Neuronal stem cell (in vitro differentiated cells): Measurements from ENCODE around the gene IQCH.

ENCODE experiments used
- DNase-seq: peaks from one replicate; pipeline ENCODE4 v3.0.0-alpha.2; 2013; ENCODE audit warnings: low spot score
- H2AFZ ChIP-seq: one replicate; pipeline ENCODE4 v1.6.1; 2013; ENCODE audit warnings: mild to moderate bottlenecking, low read length, inconsistent platforms
- H2AK5ac ChIP-seq: 2 replicates; pipeline ENCODE4 v1.6.1; 2013; ENCODE audit warnings: low read depth, mild to moderate bottlenecking, inconsistent platforms, low read length, moderate library complexity, mixed read lengths
- H2BK120ac ChIP-seq: 2 replicates; pipeline ENCODE4 v1.6.1; 2013; ENCODE audit warnings: low read depth, mild to moderate bottlenecking, inconsistent platforms, low read length, moderate library complexity, mixed read lengths
- H2BK12ac ChIP-seq: one replicate; pipeline ENCODE4 v1.6.1; 2013; ENCODE audit warnings: low read length, inconsistent platforms
- H2BK15ac ChIP-seq: 2 replicates; pipeline ENCODE4 v1.6.1; 2013; ENCODE audit warnings: mild to moderate bottlenecking, low read length, inconsistent platforms, mixed read lengths
- H2BK5ac ChIP-seq: one replicate; pipeline ENCODE4 v1.6.1; 2013; ENCODE audit warnings: inconsistent platforms, mild to moderate bottlenecking, low read length, moderate library complexity
- H3K14ac ChIP-seq: one replicate; pipeline ENCODE4 v1.6.1; 2013; ENCODE audit warnings: low read length, inconsistent platforms
- H3K18ac ChIP-seq: 2 replicates; pipeline ENCODE4 v1.6.1; 2013; ENCODE audit warnings: low read length, inconsistent platforms
- H3K23ac ChIP-seq: 2 replicates; pipeline ENCODE4 v1.6.1; 2013; ENCODE audit warnings: low read depth, mild to moderate bottlenecking, mixed read lengths, low read length, inconsistent platforms; ENCODE audit not compliant: poor library complexity
- H3K27ac ChIP-seq: replicated peaks from 3 replicates; pipeline ENCODE4 v1.5.1; 2013; ENCODE audit warnings: low read length, inconsistent platforms
- H3K27me3 ChIP-seq, 3 experiments: 2 replicates each; pipeline ENCODE4 v1.6.1; 2013; ENCODE audit warnings: low read length in 3 of 3, mild to moderate bottlenecking in 2 of 3, inconsistent platforms in 1 of 3, low read depth in 1 of 3, mixed read lengths in 1 of 3, moderate library complexity in 1 of 3; ENCODE audit not compliant: control insufficient read depth in 3 of 3, insufficient read depth in 3 of 3
- H3K36me3 ChIP-seq, 2 donors: replicated peaks in 1 of 2; 2 replicates each; pipeline ENCODE4 v1.6.1; 2013; ENCODE audit warnings: low read length in 2 of 2; ENCODE audit not compliant: control insufficient read depth in 2 of 2, insufficient read depth in 2 of 2
- H3K4ac ChIP-seq: 2 replicates; pipeline ENCODE4 v1.6.1; 2013; ENCODE audit warnings: inconsistent platforms, mild to moderate bottlenecking, low read length, moderate library complexity
- H3K4me1 ChIP-seq, 2 donors: 1 replicate in 1 of 2; 2 replicates in 1 of 2; pipeline ENCODE4 v1.6.1; 2013; ENCODE audit warnings: low read length in 2 of 2, low read depth in 1 of 2; ENCODE audit not compliant: control insufficient read depth in 2 of 2, insufficient read depth in 1 of 2
- H3K4me2 ChIP-seq: one replicate; pipeline ENCODE4 v1.6.1; 2013; ENCODE audit warnings: mild to moderate bottlenecking, low read length, inconsistent platforms; ENCODE audit not compliant: insufficient read depth, poor library complexity, severe bottlenecking
- H3K4me3 ChIP-seq, 2 donors: 2 replicates each; pipeline ENCODE4 v1.5.1; 2013; ENCODE audit warnings: low read length in 2 of 2, mild to moderate bottlenecking in 2 of 2, inconsistent platforms in 1 of 2, moderate library complexity in 1 of 2
- H3K79me1 ChIP-seq: one replicate; pipeline ENCODE4 v1.6.1; 2013; ENCODE audit warnings: low read depth, mild to moderate bottlenecking, inconsistent platforms, low read length, moderate library complexity
- H3K9ac ChIP-seq: one replicate; pipeline ENCODE4 v1.6.1; 2013; ENCODE audit warnings: mild to moderate bottlenecking, low read depth, low read length, inconsistent platforms; ENCODE audit not compliant: poor library complexity
- H3K9me3 ChIP-seq, 2 donors: replicated peaks in 1 of 2; 2 replicates each; pipeline versions ENCODE3 to v1.6.1; 2013; ENCODE audit warnings: low read length in 2 of 2, mild to moderate bottlenecking in 2 of 2, inconsistent platforms in 1 of 2, low read depth in 1 of 2, mixed read lengths in 1 of 2, moderate library complexity in 1 of 2; ENCODE audit not compliant: control insufficient read depth in 2 of 2, insufficient read depth in 1 of 2
- H4K8ac ChIP-seq: one replicate; pipeline ENCODE4 v1.6.1; 2013; ENCODE audit warnings: low read depth, mild to moderate bottlenecking, inconsistent platforms, low read length, moderate library complexity
- H4K91ac ChIP-seq: one replicate; pipeline ENCODE4 v1.6.1; 2013; ENCODE audit warnings: low read length, low read depth, mild to moderate bottlenecking, inconsistent platforms; ENCODE audit not compliant: poor library complexity
- WGBS, 2 donors: extraction: QIAGEN DNeasy Blood & Tissue Kit; methylation state at CpG; one replicate each; pipeline ENCODE4 v1.1.7; 2013; ENCODE audit warnings: missing lambda C conversion rate in 2 of 2, mixed read lengths in 1 of 2; ENCODE audit not compliant: insufficient read length in 2 of 2, insufficient replicate concordance in 1 of 2; ENCODE audit errors: extremely low coverage in 2 of 2; 5-methylcytosine and 5-hydroxymethylcytosine counted together

Gene IQCH

GRCh38 chr15:67528513-67528912 lies 273.9 kb downstream of the IQCH start:
- no peaks in the 10 kb centered on the region for H3K27me3 ChIP-seq
- no peak overlapping the region for H4K91ac ChIP-seq
- no peak overlapping the region for H2BK5ac ChIP-seq
- no peak overlapping the region for H3K27ac ChIP-seq
- no peak overlapping the region for H2AK5ac ChIP-seq
- no peak overlapping the region for H3K14ac ChIP-seq
- WGBS, 2 donors: no CpG with 5 or more reads among the region's 3 CpGs
- H3K79me1 ChIP-seq: no peaks in the 10 kb centered on the region
- H4K8ac ChIP-seq: no peak overlapping the region
- H3K18ac ChIP-seq: no peak overlapping the region
- H3K36me3 ChIP-seq: peaks cover 0 to 14% of the 10 kb centered on the region in 2 donors
- no peak overlapping the region for H2BK120ac ChIP-seq
- H3K9me3 ChIP-seq: no peaks in the 10 kb centered on the region
- no peak overlapping the region for H3K4me3 ChIP-seq
- no peak overlapping the region for H2BK15ac ChIP-seq
- no peak overlapping the region for H2AFZ ChIP-seq
- H3K9ac ChIP-seq: no peak overlapping the region
- H3K4ac ChIP-seq: no peak overlapping the region
- no peak for DNase-seq
- no peak overlapping the region for H3K23ac ChIP-seq
- H3K4me1 ChIP-seq: peaks cover 0 to under 1% of the 10 kb centered on the region in 2 donors
- H2BK12ac ChIP-seq: no peak overlapping the region
- H3K4me2 ChIP-seq: no peak overlapping the region

GRCh38 chr15:67531379-67531914 lies 276.9 kb downstream of the IQCH start:
- Histone ChIP-seq H3K9me3 (no peaks in the 10 kb centered on the region), H2BK12ac (no peak overlapping the region), H3K23ac (no peak overlapping the region), H2BK120ac (no peak overlapping the region), H2BK5ac (no peak overlapping the region), H3K79me1 (no peaks in the 10 kb centered on the region), H3K4me3 (no peak overlapping the region), H3K36me3 (peaks cover 0 to 14% of the 10 kb centered on the region in 2 donors), H3K4ac (no peak overlapping the region), H3K14ac (no peak overlapping the region), H3K9ac (no peak overlapping the region), H4K8ac (no peak overlapping the region), H3K27me3 (no peaks in the 10 kb centered on the region), H3K18ac (no peak overlapping the region), H4K91ac (no peak overlapping the region), H3K27ac (no peak overlapping the region), H2BK15ac (no peak overlapping the region), H2AK5ac (no peak overlapping the region), H2AFZ (no peak overlapping the region), H3K4me1 (no peaks in the 10 kb centered on the region), H3K4me2 (no peak overlapping the region)
- WGBS, 2 donors: no CpG with 5 or more reads among the region's 3 CpGs
- no peak for DNase-seq

GRCh38 chr15:67533873-67534272 lies 279.3 kb downstream of the IQCH start:
- no peak overlapping the region for H4K91ac ChIP-seq
- H3K27ac ChIP-seq: no peak overlapping the region
- H2BK15ac ChIP-seq: no peak overlapping the region
- H3K18ac ChIP-seq: no peak overlapping the region
- no peaks in the 10 kb centered on the region for H3K79me1 ChIP-seq
- H4K8ac ChIP-seq: no peak overlapping the region
- H2BK120ac ChIP-seq: no peak overlapping the region
- no peak for DNase-seq
- H2AK5ac ChIP-seq: no peak overlapping the region
- H3K23ac ChIP-seq: no peak overlapping the region
- no peaks in the 10 kb centered on the region for H3K9me3 ChIP-seq
- no peak overlapping the region for H2BK5ac ChIP-seq
- H3K4ac ChIP-seq: no peak overlapping the region
- no peak overlapping the region for H3K14ac ChIP-seq
- WGBS, 2 donors: no CpG with 5 or more reads among the region's 1 CpG
- no peak overlapping the region for H3K4me2 ChIP-seq
- no peak overlapping the region for H3K9ac ChIP-seq
- no peaks in the 10 kb centered on the region for H3K4me1 ChIP-seq
- H3K27me3 ChIP-seq: no peaks in the 10 kb centered on the region
- no peak overlapping the region for H3K4me3 ChIP-seq
- no peak overlapping the region for H2AFZ ChIP-seq
- no peaks in the 10 kb centered on the region for H3K36me3 ChIP-seq
- no peak overlapping the region for H2BK12ac ChIP-seq

GRCh38 chr15:67534360-67534759 lies 279.8 kb downstream of the IQCH start:
- Histone ChIP-seq H2BK12ac (no peak overlapping the region), H2BK5ac (no peak overlapping the region), H3K4me2 (no peak overlapping the region), H4K91ac (no peak overlapping the region), H3K9me3 (no peaks in the 10 kb centered on the region), H4K8ac (no peak overlapping the region), H2AFZ (no peak overlapping the region), H3K79me1 (no peaks in the 10 kb centered on the region), H3K4ac (no peak overlapping the region), H3K4me1 (no peaks in the 10 kb centered on the region), H2AK5ac (no peak overlapping the region), H3K14ac (no peak overlapping the region), H2BK15ac (no peak overlapping the region), H3K9ac (no peak overlapping the region), H3K23ac (no peak overlapping the region), H3K18ac (no peak overlapping the region), H2BK120ac (no peak overlapping the region), H3K27ac (no peak overlapping the region), H3K27me3 (no peaks in the 10 kb centered on the region), H3K4me3 (no peak overlapping the region), H3K36me3 (no peaks in the 10 kb centered on the region)
- WGBS, 2 donors: no CpG with 5 or more reads among the region's 1 CpG
- no peak for DNase-seq
